Measurements from ENCODE around the gene NDRG2. TPM values are rescaled to one million over a fixed set of nuclear protein-coding genes. Genes with fewer than 3 reads are reported as not detected.

NDRG2 gene
- total RNA-seq, 1 experiment from 2014 or later, result 8.0 TPM

DNA sequence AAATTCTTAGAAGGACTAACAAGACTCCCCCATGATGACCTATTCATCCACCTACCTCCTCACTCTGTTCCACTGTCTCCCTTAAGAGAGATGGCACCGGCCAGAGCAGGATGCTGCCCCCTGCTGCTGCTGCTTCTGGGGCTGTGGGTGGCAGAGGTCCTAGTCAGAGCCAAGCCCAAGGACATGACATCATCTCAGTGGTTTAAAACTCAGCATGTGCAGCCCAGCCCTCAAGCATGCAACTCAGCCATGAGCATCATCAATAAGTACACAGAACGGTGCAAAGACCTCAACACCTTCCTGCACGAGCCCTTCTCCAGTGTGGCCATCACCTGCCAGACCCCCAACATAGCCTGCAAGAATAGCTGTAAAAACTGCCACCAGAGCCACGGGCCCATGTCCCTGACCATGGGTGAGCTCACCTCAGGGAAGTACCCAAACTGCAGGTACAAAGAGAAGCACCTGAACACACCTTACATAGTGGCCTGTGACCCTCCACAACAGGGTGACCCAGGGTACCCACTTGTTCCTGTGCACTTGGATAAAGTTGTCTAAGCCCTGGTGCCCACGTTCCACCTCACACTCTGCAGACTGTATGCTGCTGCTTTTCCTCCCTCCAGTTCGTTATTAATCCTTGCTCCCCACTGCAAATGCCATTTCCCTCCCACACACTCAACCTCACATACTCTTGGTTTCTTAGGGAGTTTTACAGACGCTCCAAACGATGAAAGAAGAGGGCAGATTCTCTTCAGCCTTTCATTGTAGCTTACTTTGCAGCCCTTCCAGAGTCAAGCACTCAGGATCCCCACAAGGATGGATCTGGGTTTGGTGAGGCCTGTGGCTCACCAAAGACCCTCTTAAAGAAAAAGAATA, 33.2 kb upstream of the NDRG2 start, which contains the start of gene RNASE8:
TSS of gene RNASE8 (plus strand) at position 20 of the 873 bp plus-strand sequence. CDS start at position 91, 71 bp downstream.
- ChIA-PET CTCF (no interaction called here), POLR2A (ENCODE audit: low non-redundant PET) (interaction anchor here (0.6 kb wide), 1 partner anchor 90 kb away, joined by 3 read pairs; no protein-coding TSS in a partner anchor)

DNA sequence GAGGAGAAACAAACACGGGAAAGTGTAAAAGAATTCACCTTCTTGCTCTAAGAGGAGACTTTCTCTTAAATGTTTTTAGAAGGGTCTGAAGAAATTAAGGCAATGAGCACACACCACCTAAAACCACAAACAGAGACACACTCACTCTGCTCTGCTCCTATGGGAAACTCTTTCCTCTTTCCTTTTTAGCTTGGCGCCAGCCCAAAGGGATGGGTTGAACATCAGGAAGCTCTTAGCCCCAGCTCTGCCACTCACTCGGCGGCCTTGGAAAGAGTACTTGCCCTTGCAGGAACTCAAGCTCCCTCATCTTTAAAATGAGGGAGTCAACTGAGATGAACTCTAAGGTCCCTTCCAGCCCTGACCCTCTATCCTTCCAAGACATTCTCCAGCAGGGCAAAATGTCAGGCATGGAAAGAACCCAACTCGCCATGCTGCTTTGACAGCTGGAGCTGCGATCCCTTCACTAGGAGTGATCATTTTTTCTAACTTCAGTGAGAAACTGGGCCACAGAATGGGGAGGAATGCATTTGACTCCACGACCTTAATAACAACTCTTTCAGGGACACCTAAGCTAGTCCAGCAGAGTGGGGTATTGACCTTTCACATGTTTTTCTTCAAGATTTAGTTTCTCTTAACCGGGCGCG, 31.8 kb upstream of the NDRG2 start:
- Histone ChIP-seq H3K4me3 (ENCODE audit: low read depth, low read length, poor library complexity, severe bottlenecking) (no peak overlapping the region), H3K36me3 (ENCODE audit: insufficient read depth, low read length, poor library complexity, severe bottlenecking) (no peaks in the 10 kb centered on the region), H3K27me3 (replicated peaks; ENCODE audit: insufficient read depth, low read depth, low read length, poor library complexity) (no peaks in the 10 kb centered on the region), H3K4me1 (ENCODE audit: insufficient read depth, low read length, poor library complexity, severe bottlenecking) (no peaks in the 10 kb centered on the region), H3K27ac (ENCODE audit: low read depth, low read length, poor library complexity, severe bottlenecking) (no peak overlapping the region), H3K9me3 (ENCODE audit: low read depth, low read length, poor library complexity, severe bottlenecking) (no peaks in the 10 kb centered on the region)
- no peak for TF ChIP-seq EZH2 (IDR thresholded peaks at IDR 0.05; ENCODE audit: borderline replicate concordance, low read depth, low read length, poor library complexity, severe bottlenecking)
- TF ChIP-seq, protein P1, sequence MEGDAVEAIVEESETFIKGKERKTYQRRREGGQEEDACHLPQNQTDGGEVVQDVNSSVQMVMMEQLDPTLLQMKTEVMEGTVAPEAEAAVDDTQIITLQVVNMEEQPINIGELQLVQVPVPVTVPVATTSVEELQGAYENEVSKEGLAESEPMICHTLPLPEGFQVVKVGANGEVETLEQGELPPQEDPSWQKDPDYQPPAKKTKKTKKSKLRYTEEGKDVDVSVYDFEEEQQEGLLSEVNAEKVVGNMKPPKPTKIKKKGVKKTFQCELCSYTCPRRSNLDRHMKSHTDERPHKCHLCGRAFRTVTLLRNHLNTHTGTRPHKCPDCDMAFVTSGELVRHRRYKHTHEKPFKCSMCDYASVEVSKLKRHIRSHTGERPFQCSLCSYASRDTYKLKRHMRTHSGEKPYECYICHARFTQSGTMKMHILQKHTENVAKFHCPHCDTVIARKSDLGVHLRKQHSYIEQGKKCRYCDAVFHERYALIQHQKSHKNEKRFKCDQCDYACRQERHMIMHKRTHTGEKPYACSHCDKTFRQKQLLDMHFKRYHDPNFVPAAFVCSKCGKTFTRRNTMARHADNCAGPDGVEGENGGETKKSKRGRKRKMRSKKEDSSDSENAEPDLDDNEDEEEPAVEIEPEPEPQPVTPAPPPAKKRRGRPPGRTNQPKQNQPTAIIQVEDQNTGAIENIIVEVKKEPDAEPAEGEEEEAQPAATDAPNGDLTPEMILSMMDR (conservative IDR thresholded peaks at IDR 0.05; ENCODE audit: low read depth, low read length), result no peak
- intact Hi-C loops (cut with micrococcal nuclease; ENCODE audit: unreplicated experiment), result no loop called here
- BruUV-seq (replicated peaks), result no TSS peak
- ChIA-PET CTCF (no interaction called here), POLR2A (ENCODE audit: low non-redundant PET) (no interaction called here)
- no peak for DNase-seq (ENCODE audit: low spot score)

More for the DNA sequence above, 33.2 kb upstream of the NDRG2 start, which contains the start of gene RNASE8:
- H3K9me3 ChIP-seq (ENCODE audit: low read depth, low read length, poor library complexity, severe bottlenecking), result no peaks in the 10 kb centered on the region
- H3K4me1 ChIP-seq (ENCODE audit: insufficient read depth, low read length, poor library complexity, severe bottlenecking), result peaks cover under 1% of the 10 kb centered on the region
- no peak for TF ChIP-seq EZH2 (IDR thresholded peaks at IDR 0.05; ENCODE audit: borderline replicate concordance, low read depth, low read length, poor library complexity, severe bottlenecking)
- TF ChIP-seq, protein P1 (conservative IDR thresholded peaks at IDR 0.05; ENCODE audit: low read depth, low read length), result no peak
- intact Hi-C loops (cut with micrococcal nuclease; ENCODE audit: unreplicated experiment), result no loop called here
- no peak within 1 kb of the TSS for H3K27ac ChIP-seq (ENCODE audit: low read depth, low read length, poor library complexity, severe bottlenecking)
- H3K27me3 ChIP-seq (replicated peaks; ENCODE audit: insufficient read depth, low read depth, low read length, poor library complexity), result no peaks in the 10 kb centered on the region
- no peaks in the 10 kb centered on the region for H3K36me3 ChIP-seq (ENCODE audit: insufficient read depth, low read length, poor library complexity, severe bottlenecking)
- no TSS peak for BruUV-seq (replicated peaks)
- H3K4me3 ChIP-seq (ENCODE audit: low read depth, low read length, poor library complexity, severe bottlenecking), result no peak within 1 kb of the TSS
- DNase-seq (ENCODE audit: low spot score), result no peak

DNA sequence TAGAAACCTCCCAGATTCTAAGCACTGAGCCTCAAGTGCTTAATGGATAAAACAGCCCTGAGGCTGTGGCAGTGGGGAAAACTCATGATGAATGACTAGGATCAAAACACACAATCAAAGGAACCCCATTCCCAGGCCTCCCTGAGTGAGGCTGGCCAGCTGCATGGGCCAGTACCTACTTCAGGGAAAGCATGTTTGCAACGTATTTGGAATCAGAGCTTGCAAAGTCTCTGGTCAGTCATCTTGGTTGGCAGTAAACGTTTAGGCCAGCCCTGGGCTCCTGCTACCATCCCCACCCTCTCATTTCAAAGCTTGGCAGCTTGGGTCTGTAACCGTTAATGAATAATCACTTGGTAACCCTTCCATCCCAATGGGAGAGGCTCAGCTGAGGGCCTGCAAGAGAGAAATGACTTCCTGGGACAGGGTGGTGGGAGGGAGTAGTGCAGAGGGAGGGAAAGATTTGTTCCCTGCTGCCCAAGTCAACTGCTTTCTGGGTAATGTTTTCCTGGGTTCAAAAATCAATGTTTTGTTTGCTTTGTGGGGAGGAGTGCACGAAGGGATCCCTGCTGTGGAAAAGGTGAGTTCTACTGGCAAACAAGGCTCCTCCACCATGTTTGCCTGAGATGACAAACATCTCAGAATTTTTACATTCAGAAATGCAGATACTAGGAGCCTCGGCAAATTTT, 30.7 kb upstream of the NDRG2 start:
- ChIA-PET POLR2A (ENCODE audit: low non-redundant PET) (no interaction called here), CTCF (no interaction called here)
- intact Hi-C loops (cut with micrococcal nuclease; ENCODE audit: unreplicated experiment), result no loop called here
- no peak for DNase-seq (ENCODE audit: low spot score)
- BruUV-seq (replicated peaks), result no TSS peak
- H3K4me3 ChIP-seq (ENCODE audit: low read depth, low read length, poor library complexity, severe bottlenecking), result no peak overlapping the region
- no peaks in the 10 kb centered on the region for H3K4me1 ChIP-seq (ENCODE audit: insufficient read depth, low read length, poor library complexity, severe bottlenecking)
- TF ChIP-seq, protein P1 (conservative IDR thresholded peaks at IDR 0.05; ENCODE audit: low read depth, low read length), result no peak
- TF ChIP-seq EZH2 (IDR thresholded peaks at IDR 0.05; ENCODE audit: borderline replicate concordance, low read depth, low read length, poor library complexity, severe bottlenecking), result no peak
- H3K36me3 ChIP-seq (ENCODE audit: insufficient read depth, low read length, poor library complexity, severe bottlenecking), result no peaks in the 10 kb centered on the region
- no peaks in the 10 kb centered on the region for H3K9me3 ChIP-seq (ENCODE audit: low read depth, low read length, poor library complexity, severe bottlenecking)
- H3K27ac ChIP-seq (ENCODE audit: low read depth, low read length, poor library complexity, severe bottlenecking), result no peak overlapping the region
- no peaks in the 10 kb centered on the region for H3K27me3 ChIP-seq (replicated peaks; ENCODE audit: insufficient read depth, low read depth, low read length, poor library complexity)
